ENCODE measurements around the gene KCNJ1. TPM values are rescaled to one million over a fixed set of nuclear protein-coding genes. Genes with fewer than 3 reads are reported as not detected.

Gene KCNJ1
- total and polyA plus RNA-seq, 2 of the 8 experiments (the other 6 are each of a cell fraction or from before 2014, with no cell fraction given): 0.17 to 0.23 TPM

DNA sequence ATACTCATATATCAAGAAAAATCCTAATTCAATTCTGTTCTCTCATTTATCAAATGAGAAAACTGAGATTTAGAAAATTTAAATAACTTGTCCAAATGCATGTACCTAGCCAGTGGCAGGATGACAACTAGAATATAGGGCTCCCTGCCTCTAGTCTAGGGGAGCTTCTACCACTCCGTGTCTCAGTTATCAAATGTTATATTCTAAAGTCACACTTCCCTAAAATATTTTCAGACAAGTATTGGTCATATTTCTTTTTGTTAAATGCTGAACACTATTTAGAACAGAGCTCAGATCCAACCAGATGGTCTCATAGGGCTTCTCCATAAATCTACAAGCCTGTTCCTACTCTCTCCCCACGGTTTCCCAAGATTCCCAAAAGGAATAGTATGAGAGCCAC, 26.3 kb downstream of the KCNJ1 start:
- H3K4me3 ChIP-seq (ENCODE audit: extremely low read depth in 1 of 4, insufficient read depth in 2 of 4, low read depth in 3 of 4, low read length in 4 of 4): no peak overlapping the region
- no peak overlapping the region for H3K23ac ChIP-seq (ENCODE audit: insufficient read length)
- H3K36me3 ChIP-seq (ENCODE audit: control insufficient read depth in 2 of 4, insufficient read depth in 4 of 4, low read length in 3 of 4): no peaks in the 10 kb centered on the region
- no peak for FAIRE-seq
- CTCF ChIA-PET (ENCODE audit: partially characterized antibody): interaction anchor here (0.8 to 1.2 kb wide), 3 partner anchors 10 to 61 kb away, joined by 3 read pairs; no protein-coding TSS in a partner anchor
- no peak overlapping the region for H2BK120ac ChIP-seq (replicated peaks; ENCODE audit: low read depth, low read length)
- no peak overlapping the region for H3K9ac ChIP-seq (replicated peaks in 1 of 4; ENCODE audit: extremely low read depth in 1 of 4, low read depth in 3 of 4, low read length in 3 of 4)
- H3K18ac ChIP-seq (ENCODE audit: extremely low read depth, low read length): no peak overlapping the region
- H2AFZ ChIP-seq (ENCODE audit: low read length): no peak overlapping the region
- H2BK12ac ChIP-seq (ENCODE audit: low read depth, low read length): no peak overlapping the region
- H3K9me3 ChIP-seq (ENCODE audit: insufficient read depth in 2 of 2, low read depth in 1 of 2, low read length in 1 of 2): no peaks in the 10 kb centered on the region
- H4K20me1 ChIP-seq (replicated peaks in 1 of 2; ENCODE audit: control insufficient read depth in 1 of 2, insufficient read depth in 2 of 2, low read length in 2 of 2): no peaks in the 10 kb centered on the region
- peaks cover 0 to 6% (median 0%) of the 10 kb centered on the region in 4 experiments; a peak in 2 of 7 replicates for H3K4me1 ChIP-seq (replicated peaks in 1 of 4; ENCODE audit: control insufficient read depth in 3 of 4, insufficient read depth in 4 of 4, low read length in 3 of 4)
- H2AK5ac ChIP-seq (ENCODE audit: low read depth, low read length): no peak overlapping the region
- H3K79me2 ChIP-seq (ENCODE audit: control insufficient read depth in 1 of 2, insufficient read depth in 2 of 2, low read length in 2 of 2): no peaks in the 10 kb centered on the region
- no peak overlapping the region for H4K5ac ChIP-seq (ENCODE audit: insufficient read length, low read depth, low read length)
- no peak overlapping the region for H3K14ac ChIP-seq (ENCODE audit: insufficient read length)
- no peaks in the 10 kb centered on the region; a peak in 1 of 7 replicates for H3K27me3 ChIP-seq (replicated peaks in 1 of 4; ENCODE audit: control insufficient read depth in 3 of 4, extremely low read depth in 1 of 4, insufficient read depth in 3 of 4, low read length in 3 of 4)
- no peak overlapping the region for H3K27ac ChIP-seq (ENCODE audit: low read depth, low read length)
- H4K8ac ChIP-seq (ENCODE audit: extremely low read depth, insufficient read depth, low read length): no peak overlapping the region
- no peak for TF ChIP-seq JUND (IDR thresholded peaks at IDR 0.05; ENCODE audit: low read length)
- no peak for TF ChIP-seq ATF2 (IDR thresholded peaks at IDR 0.05; ENCODE audit: low read length)
- TF ChIP-seq POLR2A (IDR thresholded peaks at IDR 0.05; ENCODE audit: control extremely low read depth in 1 of 2, low read depth in 2 of 2, low read length in 2 of 2): no peak
- TF ChIP-seq KDM1A (IDR thresholded peaks at IDR 0.05; ENCODE audit: borderline replicate concordance, low read length): no peak
- no peak for TF ChIP-seq BRCA1 (IDR thresholded peaks at IDR 0.05; ENCODE audit: low read depth, low read length)
- no peak for DNase-seq (ENCODE audit: low read depth in 1 of 2, low spot score in 2 of 2)
- POLR2A ChIA-PET (ENCODE audit: partially characterized antibody): interaction anchor here (0.7 kb wide), 1 partner anchor 9 kb away, joined by 3 read pairs; no protein-coding TSS in a partner anchor
- no peak overlapping the region for H2BK5ac ChIP-seq (ENCODE audit: low read depth, low read length)
- H3K4ac ChIP-seq (replicated peaks; ENCODE audit: insufficient read length, low read depth, low read length): no peak overlapping the region
- H3K79me1 ChIP-seq (ENCODE audit: low read depth, low read length): no peaks in the 10 kb centered on the region
- WGBS, 2 experiments (ENCODE audit: extremely low coverage in 1 of 2, insufficient coverage in 1 of 2, insufficient read length in 1 of 2, insufficient replicate concordance in 2 of 2, low coverage in 1 of 2, low lambda C conversion rate in 2 of 2, missing lambda C conversion rate in 1 of 2): 92% methylated on average over 2 of the region's 2 CpGs; no CpG with 5 or more reads in 1 of the 2 experiments
- no peaks in the 10 kb centered on the region for H3K23me2 ChIP-seq (ENCODE audit: low read depth, low read length)
- H2BK20ac ChIP-seq (ENCODE audit: low read length): no peak overlapping the region
- H4K91ac ChIP-seq (replicated peaks; ENCODE audit: insufficient read length, low read length): no peak overlapping the region
- no peak overlapping the region for H2BK15ac ChIP-seq (ENCODE audit: low read length)
- H3K4me2 ChIP-seq (ENCODE audit: insufficient read depth in 1 of 2, low read depth in 2 of 2, low read length in 2 of 2): no peak overlapping the region
- H3K56ac ChIP-seq (replicated peaks; ENCODE audit: insufficient read length, low read depth, low read length): no peak overlapping the region

All from H1 (cell line).